K562 (cell line): Measurements from ENCODE around the gene PDE8A. TPM values are rescaled to one million over a fixed set of nuclear protein-coding genes. Genes with fewer than 3 reads are reported as not detected.

Experiments
- ATAC-seq: fragments of 200-7000 bp; cut with Tn5 transposase; 3 replicates; pipeline ENCODE4 v1.9.1; 2020; ENCODE audit warnings: moderate library complexity
- BruUV-seq: library from RNA; stranded (reverse); fragments of 400-500 nt; replicated peaks from 2 replicates; lab custom pipeline; 2021; lab: Mats Ljungman, UMichigan
- CTCF ChIA-PET: fragments of 300-600 bp; formaldehyde crosslinking; extraction: SDS; loops from one replicate; lab custom pipeline; 2021; ENCODE audit warnings: low intra/inter-chr PET ratio; lab: Yijun Ruan, JAX
- POLR2A ChIA-PET: fragments of 300-600, 350-650 bp; sonication (Branson Sonifier 250); formaldehyde crosslinking; extraction: SDS; loops from one replicate; lab custom pipeline; 2021; ENCODE audit warnings: antibody characterized with exemption, inconsistent platforms; lab: Yijun Ruan, JAX
- DNase-seq, 4 experiments: peaks; one replicate each; pipeline versions ENCODE4 v3.0.0 to v3.0.0-alpha.2; 2011 to 2018; ENCODE audit warnings: low spot score in 3 of 4, mixed read lengths in 3 of 4; ENCODE audit errors: extremely low read depth in 1 of 4
- FAIRE-seq: peaks from 2 replicates; lab custom pipeline; 2011; peaks lifted over from hg19 to GRCh38; lab: Jason Lieb, UNC
- H2AFZ ChIP-seq: 2 replicates; pipeline ENCODE4 v1.6.0; 2011; ENCODE audit warnings: low read depth, low read length, control low read depth, inconsistent platforms
- H3K27ac ChIP-seq: fragments of 200-600 bp; 3 replicates; pipeline ENCODE4 v1.8.0; 2011; ENCODE audit warnings: low read depth, mild to moderate bottlenecking, control low read depth, inconsistent platforms, low read length, moderate library complexity, mixed read lengths; ENCODE audit errors: extremely low read depth
- H3K27me3 ChIP-seq, 2 experiments: fragments of 300-600 bp in 1 of 2; 2 replicates in 1 of 2; 3 replicates in 1 of 2; pipeline versions ENCODE4 v1.6.0 to v1.8.0; 2011; ENCODE audit warnings: inconsistent platforms in 2 of 2, low read length in 2 of 2, mild to moderate bottlenecking in 1 of 2, mixed read lengths in 1 of 2, moderate library complexity in 1 of 2; ENCODE audit not compliant: control insufficient read depth in 2 of 2, insufficient read depth in 2 of 2
- H3K36me3 ChIP-seq: fragments of 300-600 bp; 3 replicates; pipeline ENCODE4 v1.8.0; 2011; ENCODE audit warnings: mild to moderate bottlenecking, low read length, inconsistent platforms; ENCODE audit not compliant: control insufficient read depth, insufficient read depth
- H3K4me1 ChIP-seq, 2 experiments: fragments of 200-600 bp in 1 of 2; replicated peaks in 1 of 2; 2 replicates in 1 of 2; 3 replicates in 1 of 2; pipeline versions ENCODE4 v1.5.1 to v1.8.0; 2011; ENCODE audit warnings: inconsistent platforms in 2 of 2, low read length in 2 of 2, mild to moderate bottlenecking in 1 of 2, mixed read lengths in 1 of 2, moderate library complexity in 1 of 2; ENCODE audit not compliant: control insufficient read depth in 2 of 2, insufficient read depth in 2 of 2
- H3K4me2 ChIP-seq: 2 replicates; pipeline ENCODE4 v1.6.1; 2011; ENCODE audit warnings: low read length, control low read depth, inconsistent platforms, mixed read lengths; ENCODE audit not compliant: insufficient read depth
- H3K4me3 ChIP-seq: fragments of 200-600 bp; sonication (generic), shearing (Covaris generic); 2 replicates; pipeline ENCODE4 v1.5.1; 2016; ENCODE audit warnings: control low read depth, inconsistent platforms
- H3K79me2 ChIP-seq: fragments of 200-600 bp; 3 replicates; pipeline ENCODE4 v1.8.0; 2011; ENCODE audit warnings: low read length, inconsistent platforms; ENCODE audit not compliant: control insufficient read depth, insufficient read depth
- H3K9ac ChIP-seq, 2 experiments: 2 replicates each; pipeline versions ENCODE4 v1.6.0 to v1.6.1; 2011; ENCODE audit warnings: low read depth in 2 of 2, low read length in 2 of 2, control low read depth in 1 of 2, inconsistent platforms in 1 of 2, mild to moderate bottlenecking in 1 of 2, mixed read lengths in 1 of 2; ENCODE audit not compliant: insufficient read depth in 1 of 2
- H3K9me1 ChIP-seq: one replicate; pipeline ENCODE4 v1.6.0; 2011; ENCODE audit warnings: inconsistent platforms, mild to moderate bottlenecking, low read length, moderate library complexity; ENCODE audit not compliant: control insufficient read depth, insufficient read depth
- H3K9me3 ChIP-seq: replicated peaks from 2 replicates; pipeline ENCODE4 v1.5.1; 2011; ENCODE audit warnings: low read depth, low read length, inconsistent platforms; ENCODE audit not compliant: control insufficient read depth, insufficient read depth
- H4K20me1 ChIP-seq: replicated peaks from 2 replicates; pipeline ENCODE4 v1.6.1; 2011; ENCODE audit warnings: low read length, inconsistent platforms, mixed read lengths; ENCODE audit not compliant: control insufficient read depth, insufficient read depth
- PCBP1 ChIP-seq: fragments of 200-400 bp; formaldehyde crosslinking; IDR thresholded peaks from 2 replicates; pipeline ENCODE4 v1.6.1; 2018; ENCODE audit warnings: mild to moderate bottlenecking, low read depth, low read length; ENCODE audit not compliant: poor library complexity, severe bottlenecking
- UBTF ChIP-seq, 2 experiments: IDR thresholded peaks; 2 replicates each; pipeline ENCODE4 v1.6.1; 2012; ENCODE audit warnings: improper control_type of control experiment in 2 of 2, low read depth in 2 of 2, low read length in 2 of 2, borderline replicate concordance in 1 of 2
- ZC3H4 ChIP-seq: sonication (generic); formaldehyde crosslinking; IDR thresholded peaks from 2 replicates; pipeline ENCODE4 v1.9.0; 2021; ENCODE audit warnings: missing genetic modification reagents, borderline replicate concordance
- ZZZ3 ChIP-seq: fragments of 450-650 bp; IDR thresholded peaks from 2 replicates; pipeline ENCODE4 v1.6.1; 2016; ENCODE audit warnings: antibody characterized with exemption, mild to moderate bottlenecking, moderate library complexity
- WGBS: fragments of 100-300 bp; shearing (Covaris generic); methylation state at CpG from one replicate; pipeline ENCODE4 v1.1.6; 2016; ENCODE audit warnings: low coverage, mixed read lengths; ENCODE audit not compliant: insufficient coverage; ENCODE audit errors: missing lambda C conversion rate; 5-methylcytosine and 5-hydroxymethylcytosine counted together
- in situ Hi-C: fragments of 300-500 bp; cut with MboI; formaldehyde crosslinking; loops from 4 replicates; pipeline ENCODE4 v1.15.0; 2018; ENCODE audit warnings: inconsistent platforms, mixed read lengths
- intact Hi-C: fragments of 100-400 bp; cut with micrococcal nuclease; formaldehyde crosslinking; loops from 2 replicates; pipeline ENCODE4 v1.14.2; 2022
- polyA plus RNA-seq, 8 experiments: library from polyadenylated mRNA; depleted of rRNA in 4 of 8; stranded (reverse) in 5 of 8; unstranded in 3 of 8; fragments of >200 nt; fragmentation: Nextera tagmentation in 2 of 8; fragmentation: Illumina TruSeq in 1 of 8; extraction: Ambion mirVana in 2 of 8; extraction: Trizol in 1 of 8; gene quantifications; 2 replicates each; pipeline versions ENCODE4 v1.2.1 to v1.2.3, GENCODE V29; 2011 to 2014; ENCODE audit warnings: inconsistent platforms in 1 of 8, missing spikeins in 1 of 8
- total RNA-seq, 7 experiments: library from RNA; depleted of rRNA in 6 of 7; stranded (reverse); fragments of >200 nt in 6 of 7; fragmentation: Illumina TruSeq in 2 of 7; extraction: Trizol in 2 of 7; gene quantifications; 2 replicates each; pipeline versions ENCODE4 v1.2.1 to v1.2.3, GENCODE V29; 2011 to 2021; ENCODE audit warnings: low replicate concordance in 1 of 7

Gene PDE8A
- total and polyA plus RNA-seq, 9 of the 15 experiments (the other 6 are each of a cell fraction or from before 2014, with no cell fraction given): 5.9 to 40.3 (median 19.8) TPM

- H3K4me3 ChIP-seq: no peak overlapping the region
- FAIRE-seq (no peak), DNase-seq (no peak), ATAC-seq (no peak)
- TF ChIP-seq PCBP1 (no peak), ZZZ3 (no peak), UBTF (IDR thresholded peaks at IDR 0.05; ENCODE audit: borderline replicate concordance in 1 of 2, low read depth in 2 of 2, low read length in 2 of 2) (no peak), ZC3H4 (no peak)
- no peak overlapping the region for H3K9ac ChIP-seq
- H3K9me1 ChIP-seq: peaks cover 3% of the 10 kb centered on the region
- CTCF ChIA-PET: interaction anchor here (1.9 kb wide), 1 partner anchor 183 kb away, joined by 4 read pairs; no protein-coding TSS in a partner anchor
- no peak overlapping the region for H2AFZ ChIP-seq
- no peak overlapping the region for H3K27ac ChIP-seq
- H3K4me1 ChIP-seq: peaks cover 11 to 41% of the 10 kb centered on the region in 2 experiments
- 30% methylated on average over 2 of the region's 2 CpGs for WGBS
- no peaks in the 10 kb centered on the region for H4K20me1 ChIP-seq
- no TSS peak for BruUV-seq
- intact Hi-C loops: no loop called here
- H3K4me2 ChIP-seq: no peak overlapping the region
- H3K27me3 ChIP-seq: no peaks in the 10 kb centered on the region
- H3K9me3 ChIP-seq: no peaks in the 10 kb centered on the region
- H3K36me3 ChIP-seq: no peaks in the 10 kb centered on the region
- peaks cover 78% of the 10 kb centered on the region for H3K79me2 ChIP-seq
- in situ Hi-C loops: no loop called here
- POLR2A ChIA-PET: interaction anchor here (2.8 kb wide), 1 partner anchor 9 kb away, joined by 11 read pairs; no protein-coding TSS in a partner anchor
These were observed 27.8 kb downstream of the PDE8A start for GRCh38 chr15:85009435-85009834.
